K562 (cell line): ENCODE results near the gene TBC1D10A. TPM values are rescaled to one million over a fixed set of nuclear protein-coding genes. Genes with fewer than 3 reads are reported as not detected.

Experiments used
- ATAC-seq: fragments of 200-7000 bp; cut with Tn5 transposase; 3 replicates; pipeline ENCODE4 v1.9.1; 2020; ENCODE audit warnings: moderate library complexity
- BruUV-seq: library from RNA; stranded (reverse); fragments of 400-500 nt; replicated peaks from 2 replicates; lab custom pipeline; 2021; lab: Mats Ljungman, UMichigan
- CTCF ChIA-PET: fragments of 300-600 bp; formaldehyde crosslinking; extraction: SDS; loops from one replicate; lab custom pipeline; 2021; ENCODE audit warnings: low intra/inter-chr PET ratio; lab: Yijun Ruan, JAX
- POLR2A ChIA-PET: fragments of 300-600, 350-650 bp; sonication (Branson Sonifier 250); formaldehyde crosslinking; extraction: SDS; loops from one replicate; lab custom pipeline; 2021; ENCODE audit warnings: antibody characterized with exemption, inconsistent platforms; lab: Yijun Ruan, JAX
- DNase-seq, 4 experiments: peaks; one replicate each; pipeline versions ENCODE4 v3.0.0 to v3.0.0-alpha.2; 2011 to 2018; ENCODE audit warnings: low spot score in 3 of 4, mixed read lengths in 3 of 4; ENCODE audit errors: extremely low read depth in 1 of 4
- FAIRE-seq: peaks from 2 replicates; lab custom pipeline; 2011; peaks lifted over from hg19 to GRCh38; lab: Jason Lieb, UNC
- H2AFZ ChIP-seq: 2 replicates; pipeline ENCODE4 v1.6.0; 2011; ENCODE audit warnings: low read depth, low read length, control low read depth, inconsistent platforms
- H3K27ac ChIP-seq: fragments of 200-600 bp; 3 replicates; pipeline ENCODE4 v1.8.0; 2011; ENCODE audit warnings: low read depth, mild to moderate bottlenecking, control low read depth, inconsistent platforms, low read length, moderate library complexity, mixed read lengths; ENCODE audit errors: extremely low read depth
- H3K27me3 ChIP-seq, 2 experiments: fragments of 300-600 bp in 1 of 2; 2 replicates in 1 of 2; 3 replicates in 1 of 2; pipeline versions ENCODE4 v1.6.0 to v1.8.0; 2011; ENCODE audit warnings: inconsistent platforms in 2 of 2, low read length in 2 of 2, mild to moderate bottlenecking in 1 of 2, mixed read lengths in 1 of 2, moderate library complexity in 1 of 2; ENCODE audit not compliant: control insufficient read depth in 2 of 2, insufficient read depth in 2 of 2
- H3K36me3 ChIP-seq: fragments of 300-600 bp; 3 replicates; pipeline ENCODE4 v1.8.0; 2011; ENCODE audit warnings: mild to moderate bottlenecking, low read length, inconsistent platforms; ENCODE audit not compliant: control insufficient read depth, insufficient read depth
- H3K4me1 ChIP-seq, 2 experiments: fragments of 200-600 bp in 1 of 2; replicated peaks in 1 of 2; 2 replicates in 1 of 2; 3 replicates in 1 of 2; pipeline versions ENCODE4 v1.5.1 to v1.8.0; 2011; ENCODE audit warnings: inconsistent platforms in 2 of 2, low read length in 2 of 2, mild to moderate bottlenecking in 1 of 2, mixed read lengths in 1 of 2, moderate library complexity in 1 of 2; ENCODE audit not compliant: control insufficient read depth in 2 of 2, insufficient read depth in 2 of 2
- H3K4me2 ChIP-seq: 2 replicates; pipeline ENCODE4 v1.6.1; 2011; ENCODE audit warnings: low read length, control low read depth, inconsistent platforms, mixed read lengths; ENCODE audit not compliant: insufficient read depth
- H3K4me3 ChIP-seq: fragments of 200-600 bp; sonication (generic), shearing (Covaris generic); 2 replicates; pipeline ENCODE4 v1.5.1; 2016; ENCODE audit warnings: control low read depth, inconsistent platforms
- H3K79me2 ChIP-seq: fragments of 200-600 bp; 3 replicates; pipeline ENCODE4 v1.8.0; 2011; ENCODE audit warnings: low read length, inconsistent platforms; ENCODE audit not compliant: control insufficient read depth, insufficient read depth
- H3K9ac ChIP-seq, 2 experiments: 2 replicates each; pipeline versions ENCODE4 v1.6.0 to v1.6.1; 2011; ENCODE audit warnings: low read depth in 2 of 2, low read length in 2 of 2, control low read depth in 1 of 2, inconsistent platforms in 1 of 2, mild to moderate bottlenecking in 1 of 2, mixed read lengths in 1 of 2; ENCODE audit not compliant: insufficient read depth in 1 of 2
- H3K9me1 ChIP-seq: one replicate; pipeline ENCODE4 v1.6.0; 2011; ENCODE audit warnings: inconsistent platforms, mild to moderate bottlenecking, low read length, moderate library complexity; ENCODE audit not compliant: control insufficient read depth, insufficient read depth
- H3K9me3 ChIP-seq: replicated peaks from 2 replicates; pipeline ENCODE4 v1.5.1; 2011; ENCODE audit warnings: low read depth, low read length, inconsistent platforms; ENCODE audit not compliant: control insufficient read depth, insufficient read depth
- H4K20me1 ChIP-seq: replicated peaks from 2 replicates; pipeline ENCODE4 v1.6.1; 2011; ENCODE audit warnings: low read length, inconsistent platforms, mixed read lengths; ENCODE audit not compliant: control insufficient read depth, insufficient read depth
- ATF3 ChIP-seq, 2 experiments: fragments of 450-650 bp in 1 of 2; sonication (generic) in 1 of 2; formaldehyde crosslinking in 1 of 2; IDR thresholded peaks in 1 of 2; conservative IDR thresholded peaks in 1 of 2; 2 replicates each; pipeline versions ENCODE4 v1.6.1 to v1.8.1; 2016 to 2023; ENCODE audit warnings: mild to moderate bottlenecking in 2 of 2, moderate library complexity in 2 of 2, inconsistent platforms in 1 of 2, missing genetic modification reagents in 1 of 2
- CTCF ChIP-seq, 3 experiments: IDR thresholded peaks in 2 of 3; conservative IDR thresholded peaks in 1 of 3; 2 replicates each; pipeline ENCODE4 v1.5.1; 2011 to 2012; ENCODE audit warnings: low read length in 3 of 3, mild to moderate bottlenecking in 3 of 3, control low read depth in 2 of 3, improper control_type of control experiment in 1 of 3, inconsistent platforms in 1 of 3, low read depth in 1 of 3, mixed read lengths in 1 of 3, moderate library complexity in 1 of 3; ENCODE audit not compliant: insufficient read depth in 2 of 3
- GATAD2B ChIP-seq: fragments of 450-650 bp; IDR thresholded peaks from 2 replicates; pipeline ENCODE4 v1.6.1; 2017; ENCODE audit warnings: mild to moderate bottlenecking, borderline replicate concordance
- MAFG ChIP-seq: fragments of 450-650 bp; conservative IDR thresholded peaks from 2 replicates; pipeline ENCODE4 v1.6.1; 2016; ENCODE audit warnings: missing genetic modification characterization, missing compliant biosample characterization
- MNT ChIP-seq, 2 experiments: fragments of 450-650 bp; conservative IDR thresholded peaks; 2 replicates each; pipeline ENCODE4 v1.6.1; 2017; ENCODE audit warnings: mild to moderate bottlenecking in 2 of 2, moderate library complexity in 2 of 2
- SMARCE1 ChIP-seq: fragments of 450-650 bp; IDR thresholded peaks from 2 replicates; pipeline ENCODE4 v1.7.1; 2016; ENCODE audit warnings: mild to moderate bottlenecking
- SMC3 ChIP-seq: conservative IDR thresholded peaks from 2 replicates; pipeline ENCODE4 v1.6.1; 2011; ENCODE audit warnings: low read depth, low read length, improper control_type of control experiment; ENCODE audit not compliant: insufficient read depth
- SP1 ChIP-seq: sonication (generic); formaldehyde crosslinking; IDR thresholded peaks from 2 replicates; pipeline ENCODE4 v1.8.1; 2022; ENCODE audit warnings: mild to moderate bottlenecking, missing genetic modification reagents
- SPI1 ChIP-seq: IDR thresholded peaks from 2 replicates; pipeline ENCODE4 v1.6.1; 2011; ENCODE audit warnings: low read depth, low read length, control low read depth, borderline replicate concordance
- ZNF449 ChIP-seq: fragments of 250-450 bp; sonication (Bioruptor Pico); IDR thresholded peaks from 2 replicates; pipeline ENCODE4 v1.8.0; 2022; ENCODE audit warnings: moderate library complexity, mild to moderate bottlenecking, inconsistent platforms
- ZNF551 ChIP-seq: fragments of 250-450 bp; sonication (Bioruptor Pico); IDR thresholded peaks from 2 replicates; pipeline ENCODE4 v1.5.0; 2021; ENCODE audit warnings: mild to moderate bottlenecking, moderate library complexity
- WGBS: fragments of 100-300 bp; shearing (Covaris generic); methylation state at CpG from one replicate; pipeline ENCODE4 v1.1.6; 2016; ENCODE audit warnings: low coverage, mixed read lengths; ENCODE audit not compliant: insufficient coverage; ENCODE audit errors: missing lambda C conversion rate; 5-methylcytosine and 5-hydroxymethylcytosine counted together
- in situ Hi-C: fragments of 300-500 bp; cut with MboI; formaldehyde crosslinking; loops from 4 replicates; pipeline ENCODE4 v1.15.0; 2018; ENCODE audit warnings: inconsistent platforms, mixed read lengths
- intact Hi-C: fragments of 100-400 bp; cut with micrococcal nuclease; formaldehyde crosslinking; loops from 2 replicates; pipeline ENCODE4 v1.14.2; 2022
- polyA plus RNA-seq, 8 experiments: library from polyadenylated mRNA; depleted of rRNA in 4 of 8; stranded (reverse) in 5 of 8; unstranded in 3 of 8; fragments of >200 nt; fragmentation: Nextera tagmentation in 2 of 8; fragmentation: Illumina TruSeq in 1 of 8; extraction: Ambion mirVana in 2 of 8; extraction: Trizol in 1 of 8; gene quantifications; 2 replicates each; pipeline versions ENCODE4 v1.2.1 to v1.2.3, GENCODE V29; 2011 to 2014; ENCODE audit warnings: inconsistent platforms in 1 of 8, missing spikeins in 1 of 8
- total RNA-seq, 7 experiments: library from RNA; depleted of rRNA in 6 of 7; stranded (reverse); fragments of >200 nt in 6 of 7; fragmentation: Illumina TruSeq in 2 of 7; extraction: Trizol in 2 of 7; gene quantifications; 2 replicates each; pipeline versions ENCODE4 v1.2.1 to v1.2.3, GENCODE V29; 2011 to 2021; ENCODE audit warnings: low replicate concordance in 1 of 7

TBC1D10A gene
- total and polyA plus RNA-seq, 9 of the 15 experiments (the other 6 are each of a cell fraction or from before 2014, with no cell fraction given) = 0.13 to 10.4 (median 4.6) TPM

GRCh38 chr22:30262917-30263741 lies 63.6 kb downstream of the TBC1D10A start:
- FAIRE-seq = peak; percentile 78
- no peaks in the 10 kb centered on the region for H3K9me3 ChIP-seq
- CTCF ChIA-PET = interaction anchor here (0.7 to 2.4 kb wide), 5 partner anchors 24 to 890 kb away, joined by 3 to 23 read pairs (median 4); partner anchors contain the start of genes RNF215 and TBC1D10A
- no peak overlapping the region for H3K4me3 ChIP-seq
- no peaks in the 10 kb centered on the region for H3K9me1 ChIP-seq
- H3K4me2 ChIP-seq = peak overlapping the region; percentile 42; the same call in 1 of the 2 replicates
- intact Hi-C loops (loop anchor here (1.0 kb wide), 1 partner anchor 23 kb away; no protein-coding TSS in a partner anchor), in situ Hi-C loops (no loop called here)
- H3K9ac ChIP-seq = peak overlapping the region in 1 of 2 experiments; percentile 84; a peak in 3 of 4 replicates
- peaks cover 2 to 48% of the 10 kb centered on the region in 2 experiments; a peak in 3 of 5 replicates for H3K4me1 ChIP-seq
- DNase-seq = peak; percentile 71 to 78 (median 73)
- H2AFZ ChIP-seq = peak overlapping the region; percentile 75
- POLR2A ChIA-PET = interaction anchor here (0.6 to 1.0 kb wide), 4 partner anchors 12 to 245 kb away, joined by 3 to 4 read pairs (median 4); partner anchors contain the start of gene RNF215
- H3K79me2 ChIP-seq = no peaks in the 10 kb centered on the region
- no TSS peak for BruUV-seq
- peak; percentile 83 for ATAC-seq
- 20% methylated on average over 23 of the region's 27 CpGs for WGBS
- H3K36me3 ChIP-seq = no peaks in the 10 kb centered on the region
- H3K27me3 ChIP-seq = no peaks in the 10 kb centered on the region
- no peaks in the 10 kb centered on the region for H4K20me1 ChIP-seq
- H3K27ac ChIP-seq = no peak overlapping the region; the same call in 2 of the 3 replicates
- TF ChIP-seq CTCF (IDR thresholded peaks at IDR 0.05 in 2 of 3, conservative IDR thresholded peaks at IDR 0.05 in 1 of 3; ENCODE audit: insufficient read depth in 2 of 3, low read depth in 1 of 3, low read length in 3 of 3) (peak; percentile 84 to 96 (median 86)), SPI1 (peak; percentile 34; the same call in 1 of the 2 replicates), MAFG (tag) (no peak), ATF3 (IDR thresholded peaks at IDR 0.05) (peak; percentile 49), ATF3 (CRISPR knock-in tag; conservative IDR thresholded peaks at IDR 0.05) (no peak), SMARCE1 (no peak), MNT (conservative IDR thresholded peaks at IDR 0.05) (0 out of 4 replicates have a peak, but pooled peaks of 1 of the 2 experiments have one; percentile 47), ZNF551 (CRISPR knock-in tag) (no peak), SMC3 (peak; percentile 73), SP1 (CRISPR knock-in tag) (no peak), GATAD2B (no peak), ZNF449 (CRISPR knock-in tag) (no peak)
